ENCODE measurements around the gene GPR132.

DNA sequence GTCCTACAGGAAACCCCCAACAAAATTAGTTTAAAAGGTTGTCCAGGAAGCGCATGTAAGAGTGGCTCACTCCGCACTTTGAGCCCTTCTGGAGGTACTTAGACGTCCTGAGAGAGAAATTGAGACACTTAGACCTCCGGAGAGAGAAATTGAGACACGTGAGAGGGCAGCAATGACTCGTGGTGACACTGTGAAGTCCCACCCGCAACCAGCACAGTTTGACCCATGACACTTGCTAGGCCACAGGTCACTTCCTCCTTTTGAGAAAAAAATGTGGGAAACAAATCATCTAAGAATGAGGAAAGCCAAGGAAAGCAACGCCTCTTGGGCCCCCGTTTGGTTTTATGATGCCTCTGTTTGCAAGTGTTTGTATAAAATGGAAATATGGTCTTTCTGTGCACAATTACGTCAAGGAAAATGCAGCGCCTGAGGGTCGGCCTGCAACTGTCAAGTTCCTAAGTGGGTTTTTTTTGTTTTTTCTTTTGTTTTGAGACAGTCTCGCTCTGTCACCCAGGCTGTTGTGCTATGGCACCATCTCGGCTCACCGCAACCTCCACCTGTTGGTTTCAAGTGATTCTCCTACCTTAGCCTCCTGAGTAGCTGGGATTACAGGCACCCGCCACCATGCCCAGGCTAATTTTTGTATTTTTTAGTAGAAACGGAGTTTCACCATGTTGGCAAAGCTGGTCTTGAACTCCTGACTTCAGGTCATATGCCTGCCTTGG, 30.8 kb downstream of the GPR132 start:
- TF ChIP-seq, protein P1, sequence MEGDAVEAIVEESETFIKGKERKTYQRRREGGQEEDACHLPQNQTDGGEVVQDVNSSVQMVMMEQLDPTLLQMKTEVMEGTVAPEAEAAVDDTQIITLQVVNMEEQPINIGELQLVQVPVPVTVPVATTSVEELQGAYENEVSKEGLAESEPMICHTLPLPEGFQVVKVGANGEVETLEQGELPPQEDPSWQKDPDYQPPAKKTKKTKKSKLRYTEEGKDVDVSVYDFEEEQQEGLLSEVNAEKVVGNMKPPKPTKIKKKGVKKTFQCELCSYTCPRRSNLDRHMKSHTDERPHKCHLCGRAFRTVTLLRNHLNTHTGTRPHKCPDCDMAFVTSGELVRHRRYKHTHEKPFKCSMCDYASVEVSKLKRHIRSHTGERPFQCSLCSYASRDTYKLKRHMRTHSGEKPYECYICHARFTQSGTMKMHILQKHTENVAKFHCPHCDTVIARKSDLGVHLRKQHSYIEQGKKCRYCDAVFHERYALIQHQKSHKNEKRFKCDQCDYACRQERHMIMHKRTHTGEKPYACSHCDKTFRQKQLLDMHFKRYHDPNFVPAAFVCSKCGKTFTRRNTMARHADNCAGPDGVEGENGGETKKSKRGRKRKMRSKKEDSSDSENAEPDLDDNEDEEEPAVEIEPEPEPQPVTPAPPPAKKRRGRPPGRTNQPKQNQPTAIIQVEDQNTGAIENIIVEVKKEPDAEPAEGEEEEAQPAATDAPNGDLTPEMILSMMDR (IDR thresholded peaks at IDR 0.05): no peak
- no peak for TF ChIP-seq EZH2 (IDR thresholded peaks at IDR 0.05; ENCODE audit: borderline replicate concordance, insufficient read depth, low read depth, low read length, poor library complexity, severe bottlenecking)
